Stimulated activated CD8-positive, alpha-beta memory T cell treated with anti-CD3 and anti-CD28 coated beads, Interleukin-4, amount 100 ng/mL, for 4 hours (primary cell): ENCODE data around the gene B4GALNT1.
"Not testable (repeated sequence)": the region's sequence is repeated elsewhere in the genome, so short reads cannot be mapped to it uniquely, and the experiment has no call there.

Experiments
- DNase-seq, 2 donors: peaks; one replicate each; pipeline ENCODE4 v3.0.0-alpha.2; 2020; ENCODE audit warnings: low read depth in 2 of 2, low spot score in 1 of 2

The B4GALNT1 gene

GRCh38 chr12:57609781-57610553, 23.0 kb downstream of the B4GALNT1 start:
- no peak for DNase-seq

DNA sequence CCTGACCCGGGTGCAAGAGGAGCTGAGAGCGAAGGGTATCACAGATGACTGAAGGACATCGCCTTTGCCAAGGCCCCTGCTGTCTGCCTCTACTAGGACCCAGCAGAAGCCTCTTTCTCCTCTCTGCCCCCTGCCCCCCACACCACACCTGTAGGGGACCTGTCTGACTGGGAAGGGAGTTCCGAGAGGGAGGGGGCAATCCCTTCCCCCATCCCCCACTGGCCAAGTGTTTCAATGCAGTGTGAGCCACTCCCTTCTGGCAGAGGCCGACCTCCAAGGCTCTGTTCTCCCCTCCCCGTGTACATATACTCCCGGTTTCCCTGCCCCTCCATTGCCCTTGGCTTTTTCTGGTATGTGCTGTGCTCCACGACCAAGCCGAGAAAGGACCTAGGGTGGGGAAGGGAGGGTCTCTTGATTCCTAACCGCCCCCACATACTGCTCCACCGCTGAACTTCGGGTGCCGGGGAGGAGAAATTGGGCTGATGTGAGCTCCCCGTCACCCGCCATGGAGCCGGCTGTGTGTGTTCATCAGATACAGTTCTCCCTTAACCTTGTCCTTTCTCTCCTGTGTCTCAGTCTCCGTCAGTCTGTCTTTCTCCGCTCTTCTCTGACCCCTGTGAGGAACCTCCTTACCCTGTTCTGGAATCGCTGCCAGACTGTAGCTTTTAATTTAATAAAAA, 23.8 kb downstream of the B4GALNT1 start:
- DNase-seq = no peak

DNA sequence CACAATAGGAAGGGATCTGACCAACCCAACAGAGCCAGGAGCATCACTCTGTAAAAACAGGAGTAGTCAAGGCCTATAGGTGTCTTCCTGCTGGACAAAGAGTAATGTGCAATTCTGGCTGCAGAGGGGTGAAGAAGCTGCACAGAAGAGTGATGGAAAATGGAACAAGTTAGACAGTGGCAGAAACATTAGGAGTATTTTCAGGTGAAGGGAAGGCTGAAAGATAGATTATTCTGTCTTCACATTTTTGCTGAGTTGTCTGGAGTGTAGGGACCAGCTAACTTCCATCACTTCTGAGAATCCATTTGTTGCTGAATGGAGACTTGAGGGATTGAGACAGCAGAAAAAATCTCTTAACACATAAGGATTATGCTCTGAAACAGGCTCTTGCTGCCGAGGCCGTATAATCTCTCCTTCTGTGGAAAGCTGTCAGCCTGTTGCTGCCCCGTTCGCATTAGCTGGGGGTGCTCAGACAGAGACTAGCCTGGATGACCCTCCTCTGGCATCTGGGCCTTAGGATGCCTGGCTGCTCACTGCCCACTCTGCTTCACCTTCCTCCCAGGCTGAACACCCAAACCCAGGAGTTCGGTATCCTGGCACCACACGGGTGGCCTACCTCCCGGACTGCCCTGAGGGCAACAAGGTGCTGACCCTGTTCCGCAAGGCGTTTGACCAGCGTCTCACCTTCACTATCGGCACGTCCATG, 24.9 kb downstream of the B4GALNT1 start:
- no peak for DNase-seq

- DNase-seq = no peak
Measured at GRCh38 chr12:57606821-57607220, 26.2 kb downstream of the B4GALNT1 start.

DNA sequence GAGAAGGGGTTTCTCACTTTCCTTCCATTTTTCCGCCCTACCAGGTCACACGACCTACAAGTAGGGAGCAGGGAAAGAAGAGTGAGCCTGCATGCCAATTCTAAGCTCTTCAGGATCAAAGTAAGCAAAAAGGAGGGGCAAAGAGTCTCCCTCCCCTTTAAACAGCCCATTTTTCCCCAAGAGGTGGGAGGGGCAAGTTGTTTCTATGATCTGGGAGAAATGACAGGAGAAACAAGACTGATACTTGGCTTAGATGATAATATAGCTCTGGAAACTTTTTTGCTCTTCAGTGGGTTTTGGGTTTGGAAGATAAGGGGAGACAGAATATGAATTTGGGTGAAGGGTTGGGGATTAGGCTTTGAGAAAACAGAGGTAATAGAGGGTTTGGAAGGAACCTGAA, 26.6 kb downstream of the B4GALNT1 start:
- no peak for DNase-seq

- DNase-seq = no peak
Measured at GRCh38 chr12:57605811-57606311, 27.1 kb downstream of the B4GALNT1 start.

DNA sequence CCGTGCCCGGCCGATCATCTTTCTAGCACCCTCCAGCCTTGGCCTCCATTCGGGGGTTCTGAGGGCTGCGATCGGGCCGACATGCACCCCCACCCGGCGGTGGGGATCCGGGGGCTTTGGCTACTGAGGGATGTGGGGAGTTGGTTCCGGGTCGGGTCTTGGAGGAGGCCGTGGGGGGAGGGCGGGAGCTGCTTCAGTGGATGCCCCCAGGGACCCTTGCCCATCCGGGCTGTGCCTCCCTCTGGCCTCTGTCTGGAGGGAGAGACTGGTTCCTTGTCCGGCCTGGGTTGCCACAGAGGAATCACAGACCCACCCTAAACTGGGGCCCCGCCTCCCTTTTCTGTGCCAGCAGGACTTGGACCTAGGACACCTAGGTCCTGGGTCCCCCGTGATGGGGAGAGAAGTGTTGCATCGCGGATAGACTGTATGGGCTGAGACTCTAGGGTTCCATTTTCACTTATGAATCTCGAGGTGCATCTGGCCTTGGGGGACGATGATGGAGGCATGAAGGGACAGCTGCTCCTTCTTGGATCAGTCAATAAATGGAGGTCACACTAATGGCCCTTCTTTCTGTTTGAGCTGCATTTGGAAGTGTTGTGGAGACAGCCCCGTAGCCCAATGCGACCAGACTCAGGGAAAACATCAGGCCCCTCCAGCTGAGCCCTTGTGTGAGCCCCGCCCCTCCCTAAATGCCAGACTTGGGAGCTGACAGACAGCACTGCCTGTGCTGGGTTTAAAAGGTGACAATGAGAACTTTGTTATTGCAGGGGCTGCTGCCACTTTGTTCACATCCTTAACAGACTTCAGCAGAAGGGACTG, 27.8 kb downstream of the B4GALNT1 start:
- DNase-seq = no peak

GRCh38 chr12:57604454-57604991, 28.5 kb downstream of the B4GALNT1 start, which contains the start of gene DTX3:
Gene DTX3, plus strand, starts transcription at chr12:57604824. Its CDS starts 1,694 bp downstream, at chr12:57606518.
- no peak for DNase-seq

- DNase-seq = no peak
Measured at GRCh38 chr12:57603815-57604453, 29.1 kb downstream of the B4GALNT1 start.

DNA sequence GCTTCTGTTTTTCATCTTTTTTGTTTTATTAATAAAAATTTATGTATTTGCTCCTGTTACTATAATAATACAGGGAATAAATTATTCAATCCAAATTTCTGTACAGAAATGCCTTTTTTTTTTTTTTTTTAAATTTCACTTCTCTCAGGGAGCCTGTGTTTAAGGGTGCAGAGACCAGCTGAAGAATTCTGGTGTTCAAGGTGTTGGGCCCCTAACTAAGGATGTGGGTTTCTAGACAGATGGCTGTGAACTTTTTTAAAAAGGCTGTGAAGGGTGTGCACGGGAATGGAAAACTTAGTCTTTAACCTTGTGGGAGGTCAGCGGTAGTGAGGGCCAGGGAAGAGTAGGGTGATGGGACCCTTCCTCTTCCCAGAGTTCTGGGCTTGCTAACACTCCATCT, 29.7 kb downstream of the B4GALNT1 start:
- DNase-seq = no peak

GRCh38 chr12:57602544-57602943, 30.5 kb downstream of the B4GALNT1 start:
- no peak for DNase-seq

DNA sequence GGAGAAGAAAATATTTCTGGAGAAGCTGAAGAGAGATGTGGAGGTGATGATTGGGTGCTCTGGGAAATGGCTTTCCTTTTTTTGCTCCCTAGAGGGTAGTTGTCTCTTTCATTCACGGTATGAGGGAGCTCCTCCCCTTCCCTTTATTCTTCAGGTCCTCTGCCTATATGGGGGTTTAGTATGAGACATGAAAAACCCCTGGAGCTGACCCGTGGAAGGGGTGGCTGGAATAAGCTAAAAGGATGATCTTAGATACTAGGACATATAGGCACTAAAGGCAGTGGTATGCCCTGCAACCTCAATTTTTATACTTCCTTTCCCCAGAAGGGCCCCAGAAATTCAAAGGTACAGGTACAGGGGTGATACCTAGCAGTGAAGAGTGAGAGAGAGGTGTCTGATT, 32.6 kb downstream of the B4GALNT1 start:
- DNase-seq = no peak

DNA sequence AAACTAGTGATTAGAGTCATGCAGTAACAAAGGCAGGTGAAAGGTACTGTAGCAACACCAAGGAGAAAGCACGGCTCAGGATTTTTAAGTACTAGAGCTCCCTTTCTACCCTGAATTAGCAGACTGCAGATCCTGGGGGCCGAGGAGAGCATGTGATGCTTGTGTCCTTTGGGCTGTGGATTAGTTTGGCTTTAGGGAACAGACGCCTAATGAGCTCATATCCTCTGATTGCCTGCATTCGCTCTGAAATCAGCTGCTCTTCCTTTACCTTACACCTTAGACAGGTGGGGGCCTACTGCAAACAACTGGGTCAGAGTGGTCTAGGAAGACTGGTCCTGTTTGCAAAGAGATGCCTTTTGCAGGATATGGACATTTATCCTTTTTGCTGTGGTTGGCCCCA, 39.8 kb downstream of the B4GALNT1 start:
- no peak for DNase-seq

DNA sequence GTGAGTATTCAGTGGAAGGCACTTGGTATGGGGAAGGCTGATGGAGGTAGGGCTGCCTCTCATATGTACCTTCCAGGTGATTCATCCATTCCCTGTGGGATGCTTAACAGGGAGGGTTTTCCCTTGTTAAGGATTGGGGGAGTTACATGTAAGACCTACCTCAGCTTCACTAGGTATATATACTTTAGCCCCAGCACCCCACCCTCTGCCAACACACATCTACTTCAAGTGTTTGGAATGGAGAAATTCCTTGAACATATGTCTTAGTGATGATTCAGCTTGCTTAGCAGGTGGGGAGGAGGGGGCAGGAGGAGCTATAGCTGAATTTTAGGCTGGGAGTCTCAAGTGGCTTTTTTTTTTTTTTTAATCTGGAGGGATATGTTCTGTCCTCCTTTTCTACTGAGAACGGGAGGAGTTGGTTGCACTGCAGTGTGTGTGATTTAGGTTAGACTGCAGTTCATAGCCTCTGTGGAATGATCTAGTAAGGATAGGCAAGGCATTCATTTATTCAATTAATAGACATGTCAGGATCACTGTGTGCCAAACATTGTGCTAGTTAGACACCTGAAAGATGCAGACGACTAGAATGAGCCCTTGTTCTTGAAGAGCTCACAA, 40.3 kb downstream of the B4GALNT1 start:
- no peak for DNase-seq

DNA sequence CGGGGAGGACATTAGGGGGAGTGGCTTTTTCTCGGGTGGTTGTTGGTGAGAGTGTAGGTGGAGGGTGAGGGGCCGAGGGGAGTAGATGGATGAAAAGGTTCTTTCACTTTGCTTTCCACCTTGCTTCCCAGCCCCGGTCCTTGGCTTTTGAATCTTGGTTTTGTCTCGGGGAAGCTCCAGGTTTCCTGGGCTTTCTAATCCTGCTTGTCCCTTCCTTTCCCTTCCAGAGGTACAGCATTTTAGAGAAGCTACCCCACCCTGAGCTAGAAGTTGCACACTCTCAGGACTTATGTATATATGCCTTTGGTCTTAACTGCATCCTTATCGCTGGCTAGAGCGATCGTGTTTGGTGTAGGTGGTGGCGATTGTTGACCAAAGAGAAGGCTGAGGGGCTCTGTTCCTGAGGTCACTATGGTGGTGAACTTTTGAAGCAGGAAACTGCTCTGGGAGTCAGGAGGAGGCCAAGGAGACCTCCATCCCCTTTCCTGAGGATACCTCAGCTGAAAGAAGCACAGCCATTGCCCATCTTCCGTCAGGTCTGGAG, 41.1 kb downstream of the B4GALNT1 start:
- no peak for DNase-seq

DNA sequence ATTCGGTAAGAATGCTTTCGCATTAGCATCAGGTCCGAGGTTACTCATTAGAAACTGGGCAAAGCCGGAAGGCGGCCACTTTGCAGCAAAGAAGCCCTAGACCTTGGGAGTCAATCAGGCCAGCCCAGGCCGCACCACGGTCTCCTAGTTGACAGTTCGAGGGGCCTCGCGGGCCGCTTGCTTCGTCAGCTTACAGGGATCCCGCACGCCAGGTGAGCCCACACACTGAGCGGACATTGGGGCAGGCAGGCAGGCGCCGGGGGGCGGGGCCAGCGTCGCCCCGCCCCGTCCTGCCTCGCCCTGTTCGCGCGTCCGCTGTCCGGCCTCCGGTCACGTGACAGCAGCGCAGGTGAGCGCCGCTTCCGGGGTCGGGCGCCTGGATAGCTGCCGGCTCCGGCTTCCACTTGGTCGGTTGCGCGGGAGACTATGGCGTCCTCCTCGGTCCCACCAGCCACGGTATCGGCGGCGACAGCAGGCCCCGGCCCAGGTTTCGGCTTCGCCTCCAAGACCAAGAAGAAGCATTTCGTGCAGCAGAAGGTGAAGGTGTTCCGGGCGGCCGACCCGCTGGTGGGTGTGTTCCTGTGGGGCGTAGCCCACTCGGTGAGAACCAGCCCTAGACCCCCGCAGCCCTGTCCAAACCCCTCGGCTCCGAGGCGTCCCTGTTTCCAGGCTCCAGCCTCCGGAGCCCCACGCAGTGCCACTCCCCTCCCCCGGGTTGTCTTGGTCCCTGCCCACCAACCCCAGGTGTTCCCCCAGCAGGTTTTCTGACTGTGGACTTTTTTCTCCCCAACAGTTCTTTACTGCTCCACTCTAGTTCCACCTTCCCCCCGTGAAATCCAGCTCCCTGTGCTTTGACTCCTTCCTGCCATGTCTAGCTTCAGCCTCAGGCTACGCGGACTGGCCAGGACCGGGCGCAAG, 41.9 kb downstream of the B4GALNT1 start, which contains the start of gene PIP4K2C:
Gene PIP4K2C, plus strand, starts transcription at position 329 of the 918 bp plus-strand sequence. Its CDS starts 98 bp downstream, at position 427.
- DNase-seq = peak; percentile 33 to 60

- no peak for DNase-seq
Measured at GRCh38 chr12:57590479-57590863, 42.5 kb downstream of the B4GALNT1 start.

- DNase-seq = not testable (repeated sequence)
Measured at GRCh38 chr12:57588951-57589610, 43.9 kb downstream of the B4GALNT1 start.
